Activated gamma-delta T cell treated with Interleukin-2 at 50 U/mL for 16 hours (primary cell): ENCODE results near the gene CPT1C.
A peak's percentile ranks its signal among the peaks of the same experiment; 100 is the strongest.

Source experiments
- DNase-seq: peaks from one replicate; pipeline ENCODE4 v3.0.0-alpha.2; 2020

The CPT1C gene

GRCh38 chr19:49662011-49662410 is 28.9 kb upstream of the CPT1C start:
- no peak for DNase-seq

DNA sequence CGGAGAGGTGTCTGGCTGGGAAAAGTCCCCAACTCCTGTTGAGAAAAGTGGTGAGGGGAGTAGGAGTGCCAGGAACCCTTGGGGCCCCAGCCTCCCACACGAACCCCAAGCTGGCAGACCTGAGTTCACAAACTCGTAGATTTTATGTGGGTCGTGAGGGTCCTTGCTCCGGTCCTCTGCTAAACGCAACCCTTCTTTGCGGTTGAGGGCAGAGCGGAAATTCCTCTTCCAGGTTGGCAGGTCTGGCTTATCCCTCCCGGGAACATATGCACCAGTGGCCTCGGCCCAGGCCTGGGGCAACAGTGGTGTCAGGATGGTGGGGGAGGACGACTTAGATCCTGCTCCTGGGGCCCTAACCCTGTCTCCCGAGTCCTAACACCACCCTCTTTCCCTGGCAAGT is 27.7 kb upstream of the CPT1C start:
- DNase-seq: no peak

DNA sequence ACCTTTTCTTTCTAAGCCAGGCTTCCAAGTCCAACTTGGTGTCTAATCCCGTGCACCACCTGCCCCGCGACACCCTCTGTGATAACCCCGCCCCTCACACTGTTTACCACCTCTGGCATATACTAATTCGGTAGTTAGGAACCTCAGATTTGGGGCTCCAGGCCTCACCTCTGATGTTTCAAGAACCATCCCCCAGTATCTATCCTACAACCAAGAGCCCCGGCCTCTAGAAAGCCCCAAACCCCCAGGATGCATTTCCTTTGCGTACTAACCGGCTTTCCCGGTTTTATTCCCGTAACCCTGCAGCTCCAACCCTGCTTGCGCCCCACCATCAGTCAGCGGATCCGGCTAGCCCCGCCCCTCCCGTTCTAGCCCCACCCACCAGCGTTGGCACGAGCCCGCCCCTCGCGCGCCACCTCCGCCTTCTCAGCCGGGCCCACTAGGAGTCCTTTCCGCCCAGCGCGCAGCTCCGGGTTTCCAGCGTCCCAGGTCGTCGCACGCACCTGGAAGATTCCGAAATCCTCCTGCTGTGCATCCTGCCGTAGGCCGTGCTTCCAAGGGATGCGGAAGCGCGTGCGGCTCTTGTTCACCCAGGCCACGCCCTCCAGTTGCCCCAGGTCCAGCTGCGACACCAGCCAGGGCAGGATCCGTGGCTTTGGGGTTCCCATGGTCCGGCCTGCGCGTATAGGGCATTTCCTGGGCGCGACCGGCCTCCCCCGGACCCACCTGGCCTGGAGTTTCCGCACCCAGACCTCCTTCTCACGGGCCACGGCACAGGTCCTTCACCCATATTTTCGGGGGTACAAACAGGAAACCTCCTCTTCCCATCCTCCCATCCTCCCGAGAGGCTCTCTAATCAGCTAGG is 26.5 kb upstream of the CPT1C start:
- peak; percentile 93 for DNase-seq

GRCh38 chr19:49665036-49665350 is 25.9 kb upstream of the CPT1C start:
- DNase-seq: no peak

GRCh38 chr19:49665351-49666119 is 25.4 kb upstream of the CPT1C start, which contains the start of the genes BCL2L12 and IRF3:
BCL2L12 (plus strand) TSS chr19:49665933; CDS start chr19:49666693, 760 bp downstream.
IRF3 (minus strand) TSS chr19:49665857; CDS start chr19:49664838, 1,019 bp downstream.
- peak; percentile 100 for DNase-seq

DNA sequence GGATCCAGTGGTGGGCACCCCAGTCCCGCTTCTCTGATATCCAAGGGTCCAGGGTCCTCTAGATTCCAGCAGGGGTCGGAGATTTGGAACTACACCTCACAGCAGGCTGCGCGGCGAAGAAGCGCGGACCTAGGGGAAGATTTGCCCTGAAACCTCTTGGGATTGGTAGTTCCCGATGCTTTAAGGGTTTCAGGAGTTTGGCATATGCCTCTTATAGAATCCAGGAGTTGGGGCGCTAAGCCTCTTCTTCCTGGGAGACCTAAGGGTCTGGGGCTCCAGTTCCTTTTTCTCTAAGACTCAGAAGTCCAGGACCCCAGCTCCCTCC is 24.8 kb upstream of the CPT1C start:
- no peak for DNase-seq

DNA sequence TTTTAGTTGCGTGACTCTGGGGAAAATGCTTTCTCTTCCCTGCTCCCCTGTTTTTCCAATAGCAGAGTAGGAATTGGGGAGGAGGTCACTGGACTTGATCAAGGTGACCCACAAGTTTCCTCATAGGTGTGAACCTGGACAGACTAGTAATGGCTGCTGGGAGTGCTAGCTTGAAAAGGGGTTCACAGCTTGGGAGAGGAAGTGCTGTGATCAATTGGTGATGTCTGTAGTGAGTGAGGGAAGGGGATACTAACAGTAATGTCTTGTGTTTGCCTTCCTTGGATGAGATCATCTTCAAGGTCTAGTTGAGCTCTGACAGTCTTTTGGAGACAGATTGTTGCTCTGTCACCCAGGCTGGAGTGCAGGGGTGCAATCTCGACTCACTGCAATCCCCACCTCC is 23.4 kb upstream of the CPT1C start:
- no peak for DNase-seq

GRCh38 chr19:49669516-49669915 is 21.4 kb upstream of the CPT1C start:
- no peak for DNase-seq

DNA sequence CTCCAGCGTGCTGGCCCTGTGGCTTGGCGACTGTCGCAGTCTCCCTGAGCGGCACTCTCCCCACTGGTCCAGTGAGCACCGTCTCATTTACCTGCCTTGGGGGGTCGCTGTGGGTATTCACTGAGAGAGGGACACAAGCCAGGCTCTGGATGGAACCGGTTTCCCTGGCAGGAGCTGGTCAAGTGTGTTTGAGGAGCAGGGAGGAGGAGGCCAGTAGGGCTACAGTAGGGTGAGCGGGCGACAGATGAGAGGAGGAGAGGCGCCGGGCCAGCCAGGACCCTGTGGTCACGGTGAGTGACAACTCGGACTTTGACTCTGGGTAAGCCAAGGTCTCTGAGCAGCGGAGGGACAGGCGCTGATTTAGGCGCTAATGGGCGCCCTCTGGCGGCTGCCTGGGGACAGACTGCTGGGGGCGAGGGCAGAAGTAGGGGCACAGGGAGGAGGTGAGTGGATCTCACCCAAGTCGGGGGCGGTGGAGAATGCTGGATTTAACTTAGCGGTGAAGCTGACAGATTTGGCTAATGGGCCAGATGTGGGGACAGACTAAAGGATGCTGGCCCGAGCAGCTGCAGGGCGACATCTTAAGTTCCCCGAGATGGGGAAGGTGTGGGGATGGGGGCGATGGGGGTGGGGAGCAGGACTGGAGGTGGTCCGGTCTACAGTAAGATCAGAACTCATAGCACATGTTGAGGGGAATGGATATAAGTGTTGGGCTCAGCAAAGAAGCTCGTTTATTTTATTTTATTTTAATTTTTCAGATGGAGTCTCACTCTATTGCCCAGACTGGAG is 18.6 kb upstream of the CPT1C start:
- peak; percentile 77 for DNase-seq

- no peak for DNase-seq
These were observed 14.7 kb upstream of the CPT1C start for GRCh38 chr19:49676136-49676783.

DNA sequence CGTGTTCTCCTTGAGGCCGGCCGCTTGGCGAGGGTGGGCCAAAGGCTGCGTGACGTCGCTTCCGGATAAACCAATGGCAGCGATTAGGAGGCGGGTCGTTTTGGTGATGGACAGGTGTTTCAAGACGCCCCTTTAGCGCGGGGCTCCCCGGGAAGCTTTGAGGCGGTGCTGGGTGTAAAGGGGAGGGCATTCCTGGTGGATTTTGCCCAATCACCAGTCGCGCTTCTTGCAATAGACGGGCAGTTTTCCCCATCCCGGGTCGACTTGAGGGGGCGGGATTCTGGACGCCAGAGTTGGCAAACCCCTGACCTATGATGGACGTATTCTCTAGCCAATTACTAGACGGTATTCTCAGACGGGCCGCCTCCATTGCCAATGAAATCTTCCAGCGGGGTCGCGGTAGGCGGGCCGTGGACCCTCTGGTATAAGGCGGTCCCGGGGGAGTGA is 14.1 kb upstream of the CPT1C start:
- peak; percentile 98 for DNase-seq

DNA sequence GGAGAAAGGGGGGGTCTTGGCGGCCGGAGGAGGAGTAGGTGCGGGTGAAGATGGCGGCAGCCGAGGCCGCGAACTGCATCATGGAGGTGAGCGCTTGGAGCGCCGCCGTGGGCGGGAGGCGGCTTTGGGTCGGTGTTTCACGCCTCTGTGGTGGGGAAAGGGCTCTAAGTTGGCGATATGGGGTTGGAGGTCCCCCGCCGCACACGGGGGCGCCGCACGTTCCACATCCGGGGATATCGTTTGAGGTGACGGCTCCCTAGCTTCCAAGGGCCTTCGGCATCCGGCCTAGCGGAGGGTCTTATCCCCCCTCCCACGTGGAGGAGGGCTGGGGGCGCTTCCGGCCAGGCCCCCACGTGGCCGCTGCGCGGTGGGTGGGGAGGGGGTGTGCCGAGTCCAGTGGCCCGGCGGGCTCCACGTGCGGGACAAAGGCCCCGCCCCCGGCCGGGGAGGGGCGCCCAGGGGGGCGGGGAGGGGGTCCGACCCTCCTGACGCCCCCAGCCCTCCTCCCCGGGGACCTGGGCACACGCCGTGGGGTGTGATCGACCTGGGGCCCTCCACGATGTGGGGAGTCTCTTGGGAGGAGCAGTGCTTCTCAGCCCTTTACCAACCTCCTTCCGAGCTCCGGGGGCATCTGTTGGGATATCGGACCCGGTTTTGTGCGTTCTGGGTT is 13.6 kb upstream of the CPT1C start, which contains the start of gene PRMT1:
TSS of gene PRMT1 (plus strand) at position 41 of the 670 bp plus-strand sequence. CDS start at position 51, 10 bp downstream.
- DNase-seq: peak; percentile 35

DNA sequence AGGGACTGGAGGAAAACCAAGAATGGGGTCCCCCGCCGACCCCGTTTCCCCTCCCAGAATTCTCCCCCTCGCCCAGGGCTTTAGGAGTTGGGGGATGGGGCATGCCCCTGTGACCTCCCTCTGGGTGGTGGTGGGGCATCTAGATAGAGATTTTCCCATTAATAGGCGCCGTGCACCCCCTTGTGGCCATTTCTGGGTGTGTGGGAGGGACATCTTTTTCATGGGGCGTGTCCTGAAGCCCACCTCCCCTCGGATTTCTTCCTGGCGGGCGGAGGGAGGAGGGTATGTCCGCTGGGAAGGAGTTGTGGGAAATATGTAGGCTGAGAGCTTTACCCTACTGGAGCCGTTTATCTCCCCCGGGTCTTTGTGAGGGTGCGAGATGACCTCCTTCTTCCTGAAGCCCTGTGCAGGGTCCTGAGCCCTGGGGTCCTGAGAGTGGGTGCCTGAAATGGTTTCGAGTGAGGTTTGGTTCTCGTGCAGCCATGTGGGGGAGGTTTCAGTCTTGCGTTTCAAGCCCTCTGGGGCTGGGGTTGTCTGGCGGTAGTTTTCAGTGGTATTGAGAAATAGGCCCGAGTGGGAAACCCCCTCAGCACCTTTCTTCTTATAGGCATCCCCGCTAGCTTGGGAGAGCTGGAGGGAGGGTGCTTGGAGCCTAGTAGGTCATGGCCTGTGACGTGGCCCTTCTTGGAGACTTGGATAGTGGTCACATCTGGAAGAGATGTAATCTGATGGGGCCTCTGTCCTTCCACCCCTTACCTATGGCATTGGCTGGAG is 12.8 kb upstream of the CPT1C start:
- peak; percentile 77 for DNase-seq

- no peak for DNase-seq
These were observed 11.7 kb upstream of the CPT1C start for GRCh38 chr19:49678985-49679770.

- no peak for DNase-seq
These were observed 11.0 kb upstream of the CPT1C start for GRCh38 chr19:49679771-49680413.

- peak; percentile 96 for DNase-seq
These were observed 10.2 kb upstream of the CPT1C start for GRCh38 chr19:49680421-49681351.

- no peak for DNase-seq
These were observed 9.1 kb upstream of the CPT1C start for GRCh38 chr19:49681830-49682229.

DNA sequence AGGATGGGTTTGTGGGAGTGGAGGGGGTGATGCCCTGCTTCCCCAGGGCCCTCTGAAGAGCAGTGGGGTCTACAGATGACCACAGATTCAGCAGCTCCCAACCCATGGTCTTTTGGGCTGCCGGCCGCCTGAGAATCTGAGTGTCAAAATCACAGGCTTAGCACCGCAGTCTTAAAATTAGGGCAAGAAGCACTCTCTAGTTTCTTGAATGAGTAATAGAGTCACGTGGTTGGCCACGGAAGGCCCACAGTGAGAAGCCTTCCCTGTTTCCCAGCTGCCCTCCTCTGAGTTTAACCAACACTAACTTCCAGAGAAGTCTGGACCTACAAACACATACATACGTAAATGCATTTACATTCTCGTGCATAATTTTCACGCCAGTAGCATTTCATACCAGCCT is 8.6 kb upstream of the CPT1C start:
- no peak for DNase-seq

DNA sequence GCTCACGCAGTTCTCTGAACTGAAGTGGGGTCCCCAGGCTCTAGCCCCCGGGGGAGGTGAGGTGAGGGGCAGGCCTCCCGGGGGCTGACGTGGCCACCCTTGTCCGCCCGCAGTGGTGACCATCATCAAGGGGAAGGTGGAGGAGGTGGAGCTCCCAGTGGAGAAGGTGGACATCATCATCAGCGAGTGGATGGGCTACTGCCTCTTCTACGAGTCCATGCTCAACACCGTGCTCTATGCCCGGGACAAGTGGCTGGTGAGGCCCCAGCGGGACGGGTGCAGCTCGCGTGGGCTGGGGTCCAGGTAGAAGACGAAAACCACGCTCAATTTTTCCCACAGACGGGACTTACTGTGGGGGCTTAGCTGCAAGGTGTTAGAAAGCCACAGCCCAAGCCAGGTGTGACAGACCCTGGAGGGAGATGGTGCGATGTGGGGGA is 7.1 kb upstream of the CPT1C start:
- DNase-seq: no peak
